Heart left ventricle (tissue), 16 donors: ENCODE measurements around the gene SULT1A1. TPM values are rescaled to one million over a fixed set of nuclear protein-coding genes. Genes with fewer than 3 reads are reported as not detected.
"Not testable (repeated sequence)": the region's sequence is repeated elsewhere in the genome, so short reads cannot be mapped to it uniquely, and the experiment has no call there.

Experiments used
- ATAC-seq, 4 donors: fragments of 200-7000 bp; cut with Tn5 transposase; one replicate each; pipeline ENCODE4 v1.9.1; 2020 to 2022; ENCODE audit warnings: moderate library complexity in 4 of 4, mild to moderate bottlenecking in 3 of 4, moderate number of reproducible peaks in 1 of 4
- DNase-seq, 5 donors: peaks; one replicate each; pipeline ENCODE4 v3.0.0-alpha.2; 2020
- H3K27ac ChIP-seq, 12 donors: fragments of 200-600 bp; sonication (generic) in 4 of 12; one replicate each; pipeline versions ENCODE4 v1.5.0 to v1.8.0; 2016 to 2022; ENCODE audit warnings: mild to moderate bottlenecking in 2 of 12
- H3K27me3 ChIP-seq, 9 donors: fragments of 200-600 bp; sonication (generic) in 2 of 9; one replicate each; pipeline versions ENCODE4 v1.5.1 to v1.8.0; 2016 to 2022; ENCODE audit warnings: mild to moderate bottlenecking in 3 of 9
- H3K36me3 ChIP-seq, 9 donors: fragments of 200-600 bp; sonication (generic) in 2 of 9; one replicate each; pipeline versions ENCODE4 v1.5.0 to v1.8.0; 2018 to 2022; ENCODE audit warnings: mild to moderate bottlenecking in 2 of 9
- H3K4me1 ChIP-seq, 12 donors: fragments of 200-600 bp; sonication (generic) in 4 of 12; one replicate each; pipeline versions ENCODE4 v1.5.0 to v1.8.0; 2016 to 2022; ENCODE audit warnings: mild to moderate bottlenecking in 3 of 12
- H3K4me3 ChIP-seq, 12 donors: fragments of 200-600 bp; sonication (generic) in 4 of 12; one replicate each; pipeline versions ENCODE4 v1.5.0 to v1.8.0; 2017 to 2022; ENCODE audit warnings: mild to moderate bottlenecking in 9 of 12, moderate library complexity in 4 of 12
- H3K9me3 ChIP-seq, 12 donors: fragments of 200-600 bp; sonication (generic) in 4 of 12; one replicate each; pipeline versions ENCODE4 v1.5.0 to v1.8.0; 2016 to 2022; ENCODE audit warnings: mild to moderate bottlenecking in 1 of 12
- POLR2A ChIP-seq, 2 donors: fragments of 450-650 bp; IDR thresholded peaks; one replicate each; pipeline ENCODE4 v1.6.1; 2017; ENCODE audit warnings: antibody characterized with exemption in 2 of 2, mild to moderate bottlenecking in 2 of 2, moderate library complexity in 2 of 2
- WGBS, 4 donors: extraction: QIAGEN DNeasy Blood & Tissue Kit in 2 of 4; methylation state at CpG; one replicate each; pipeline versions ENCODE4 v1.1.5 to v1.1.7; 2013 to 2018; 5-methylcytosine and 5-hydroxymethylcytosine counted together
- intact Hi-C, 10 donors: fragments of 100-400 bp; cut with DNase I; formaldehyde crosslinking; loops; one replicate each; pipeline versions ENCODE4 v1.11.1 to v1.14.2; 2022
- polyA plus RNA-seq, 2 donors: library from polyadenylated mRNA; stranded (reverse); fragments of 200-250 nt; gene quantifications; one replicate each; pipeline ENCODE4 v1.2.3, GENCODE V29; 2013
- total RNA-seq, 9 donors: library from RNA; depleted of rRNA in 2 of 9; stranded (reverse); fragments of >200 nt in 2 of 9; fragmentation: NEBNext Ultra II Directional in 3 of 9; extraction: Animal tissue kit (Norgen Biotek cat#: 25700) in 3 of 9; gene quantifications; one replicate each; pipeline versions ENCODE4 v1.1.0 to v1.2.4, GENCODE V29; 2016 to 2023
- TF ChIP-seq, protein P1 (sequence below), 12 donors: fragments of 200-600 bp; sonication (generic) in 4 of 12; IDR thresholded peaks; one replicate each; pipeline versions ENCODE4 v1.5.0 to v1.8.0; 2018 to 2022; ENCODE audit warnings: antibody characterized with exemption in 12 of 12, mild to moderate bottlenecking in 5 of 12
- donor health status: ischemic (EF 13 %, LVEDD 7.1; RV severe dilation, severe dysfunction).
- donor health status: healthy with polysubstance abuse.
- donor health status: DM: no; HTN: yes; CAD: no.
- donor health status: DM: no; HTN: no; CAD: no.
- donor health status: ischemic (EF 25% LVEDD 6.9; RV normal size, moderate dysfunction).
- donor health status: ischemic (EF 25% LVEDD 5.7; RV mildly dilated, moderate dysfunction).
- donor health status: healthy.
- donor health status: DM: yes; HTN: yes; CAD: no.
- donor health status: ischemic (EF 35%, LVEDD 5.7; RV mildly dilated, moderate dysfunction).
- donor health status: nonischemic (EF 11% LVEDD 7.7; RV severe dilation, severe dysfunction).
- donor health status: DM: yes; HTN: yes; CAD: no.
- donor health status: PGD.
- donor health status: ischemic (EF 29% LVEDD 5.4; RV normal size, mild dysfunction).
- donor health status: nonischemic (EF 23%, LVEDD 6.1; RV moderate dilation, normal function).

The SULT1A1 gene
- total and polyA plus RNA-seq, 11 donors: 6.9 to 35.9 (median 13.3) TPM

- H3K4me1 ChIP-seq: peaks cover 0 to 6% (median 0%) of the 10 kb centered on the region in 12 donors
- no peak overlapping the region for H3K4me3 ChIP-seq
- H3K36me3 ChIP-seq: peaks cover 0 to 12% (median 0%) of the 10 kb centered on the region in 9 donors
- H3K27me3 ChIP-seq: peaks cover 0 to 11% (median 0%) of the 10 kb centered on the region in 9 donors
- WGBS, 4 donors: 59 to 77% (median 61%) methylated on average over 4 to 5 of the region's 6 CpGs
- no peak for ATAC-seq
- no peak for TF ChIP-seq POLR2A (IDR thresholded peaks at IDR 0.05)
- TF ChIP-seq, protein P1, sequence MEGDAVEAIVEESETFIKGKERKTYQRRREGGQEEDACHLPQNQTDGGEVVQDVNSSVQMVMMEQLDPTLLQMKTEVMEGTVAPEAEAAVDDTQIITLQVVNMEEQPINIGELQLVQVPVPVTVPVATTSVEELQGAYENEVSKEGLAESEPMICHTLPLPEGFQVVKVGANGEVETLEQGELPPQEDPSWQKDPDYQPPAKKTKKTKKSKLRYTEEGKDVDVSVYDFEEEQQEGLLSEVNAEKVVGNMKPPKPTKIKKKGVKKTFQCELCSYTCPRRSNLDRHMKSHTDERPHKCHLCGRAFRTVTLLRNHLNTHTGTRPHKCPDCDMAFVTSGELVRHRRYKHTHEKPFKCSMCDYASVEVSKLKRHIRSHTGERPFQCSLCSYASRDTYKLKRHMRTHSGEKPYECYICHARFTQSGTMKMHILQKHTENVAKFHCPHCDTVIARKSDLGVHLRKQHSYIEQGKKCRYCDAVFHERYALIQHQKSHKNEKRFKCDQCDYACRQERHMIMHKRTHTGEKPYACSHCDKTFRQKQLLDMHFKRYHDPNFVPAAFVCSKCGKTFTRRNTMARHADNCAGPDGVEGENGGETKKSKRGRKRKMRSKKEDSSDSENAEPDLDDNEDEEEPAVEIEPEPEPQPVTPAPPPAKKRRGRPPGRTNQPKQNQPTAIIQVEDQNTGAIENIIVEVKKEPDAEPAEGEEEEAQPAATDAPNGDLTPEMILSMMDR (IDR thresholded peaks at IDR 0.05): no peak
- no peaks in the 10 kb centered on the region for H3K9me3 ChIP-seq
- DNase-seq: no peak
- intact Hi-C loops: loop anchor here in 2 of 10 donors (10.0 kb wide), 4 partner anchors 48 to 288 kb away; partner anchors contain the start of genes APOBR (in 1 of the 2), CLN3 (in 1 of the 2) and SGF29 (in 1 of the 2)
- H3K27ac ChIP-seq: no peak overlapping the region
These were observed 7.3 kb downstream of the SULT1A1 start for GRCh38 chr16:28602529-28602928.

- H3K4me1 ChIP-seq: peaks cover 0 to 11% (median 0%) of the 10 kb centered on the region in 12 donors
- H3K27ac ChIP-seq, H3K9me3 ChIP-seq, DNase-seq, H3K4me3 ChIP-seq: not testable (repeated sequence)
- intact Hi-C loops: loop anchor here in 2 of 10 donors (10.0 kb wide), 4 partner anchors 47 to 287 kb away; partner anchors contain the start of genes APOBR (in 1 of the 2), CLN3 (in 1 of the 2) and SGF29 (in 1 of the 2)
- peak in 1 of 4 donors; percentile 7 for ATAC-seq
- H3K27me3 ChIP-seq: peaks cover 0 to 11% (median 0%) of the 10 kb centered on the region in 9 donors
- WGBS, 4 donors: 70 to 86% (median 84%) methylated on average over 5 to 7 of the region's 10 CpGs; no CpG with 5 or more reads in 1 of the 4 donors
- peaks cover 0 to 12% (median 0%) of the 10 kb centered on the region in 9 donors for H3K36me3 ChIP-seq
These were observed 7.8 kb downstream of the SULT1A1 start for GRCh38 chr16:28602062-28602461.

- H3K36me3 ChIP-seq: peaks cover 0 to 12% (median 0%) of the 10 kb centered on the region in 9 donors
- ATAC-seq, H3K27ac ChIP-seq, H3K9me3 ChIP-seq, DNase-seq, H3K4me3 ChIP-seq: not testable (repeated sequence)
- 91 to 96% (median 93%) methylated on average over 11 to 13 of the region's 13 CpGs for WGBS, 4 donors
- intact Hi-C loops: loop anchor here in 2 of 10 donors (10.0 kb wide), 4 partner anchors 47 to 287 kb away; partner anchors contain the start of genes APOBR (in 1 of the 2), CLN3 (in 1 of the 2) and SGF29 (in 1 of the 2)
- peaks cover 0 to 16% (median under 1%) of the 10 kb centered on the region in 12 donors for H3K4me1 ChIP-seq
- H3K27me3 ChIP-seq: peaks cover 0 to 11% (median 0%) of the 10 kb centered on the region in 9 donors
These were observed 8.3 kb downstream of the SULT1A1 start for GRCh38 chr16:28601589-28601988.

DNA sequence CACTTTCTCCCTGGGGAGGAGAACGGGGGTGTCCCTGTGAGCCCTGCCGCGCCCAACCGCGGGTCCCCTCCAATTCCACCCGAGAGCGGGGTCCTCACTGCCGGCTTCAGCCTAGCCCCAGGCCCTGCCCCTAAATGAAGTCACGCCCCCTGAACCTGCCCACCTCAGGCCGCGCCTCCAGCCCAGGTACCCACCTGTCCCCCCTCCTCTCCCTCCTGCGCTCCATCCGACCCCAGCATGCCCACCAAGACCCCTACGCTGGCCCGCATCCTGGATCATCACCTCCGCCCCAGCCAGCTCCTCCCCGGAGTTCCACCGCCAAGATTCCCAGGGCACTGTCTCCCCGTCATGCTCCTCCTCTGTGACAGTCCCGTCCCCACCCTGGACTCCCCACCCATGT is 8.9 kb downstream of the SULT1A1 start:
- WGBS, 4 donors: 35 to 61% (median 55%) methylated on average over 10 to 13 of the region's 20 CpGs
- ATAC-seq: peak in 1 of 4 donors; percentile 4
- not testable (repeated sequence) for DNase-seq

DNA sequence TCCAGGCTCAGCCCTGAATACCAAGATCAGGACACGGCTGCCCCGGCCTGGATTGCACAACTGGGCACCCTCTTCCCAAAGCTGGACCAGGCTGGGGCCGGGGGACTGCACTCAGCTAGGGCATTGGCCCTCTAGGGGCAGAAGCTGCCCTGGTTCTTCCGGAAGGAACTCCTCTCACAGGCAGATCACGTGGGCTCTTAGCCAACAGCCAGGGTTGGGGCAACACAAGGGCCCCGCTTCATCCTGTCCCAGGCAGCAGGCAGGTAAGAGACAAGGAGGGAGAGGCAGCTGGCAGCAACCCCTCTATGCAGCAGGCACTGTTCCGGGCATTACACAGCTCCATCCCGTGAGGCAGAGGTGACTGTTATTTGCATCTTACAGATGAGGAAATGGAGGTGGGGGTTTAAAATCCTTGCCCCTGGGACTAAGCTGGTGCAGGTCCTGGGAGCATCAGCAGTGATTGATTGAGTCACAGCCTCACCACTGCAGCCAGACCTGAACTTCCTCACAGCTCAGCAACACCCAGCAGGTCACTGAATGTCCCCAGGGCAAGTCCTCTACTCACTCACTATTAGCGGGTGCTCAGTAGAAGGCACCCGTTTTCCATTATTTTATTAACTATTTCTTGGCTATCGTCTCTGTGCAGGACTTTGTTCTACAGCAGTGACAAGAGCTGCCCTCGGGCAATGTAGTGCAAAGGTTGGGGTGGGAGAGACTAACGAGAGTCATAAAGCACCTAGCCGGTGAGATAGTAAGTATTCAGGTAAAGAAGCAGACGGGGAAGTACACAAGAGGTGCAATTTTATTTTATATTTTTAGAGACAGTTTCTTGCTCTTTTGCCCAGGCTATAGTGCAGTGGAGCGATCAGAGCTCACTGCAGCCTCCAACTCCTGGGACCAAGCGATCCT is 10.2 kb downstream of the SULT1A1 start:
- ATAC-seq: peak in 3 of 4 donors; percentile 6 to 47 (median 28)
- Histone ChIP-seq H3K27me3 (peaks cover 0 to 11% (median 0%) of the 10 kb centered on the region in 9 donors), H3K4me1 (peaks cover 0 to 23% (median 4%) of the 10 kb centered on the region in 12 donors)
- H3K36me3 ChIP-seq, H3K27ac ChIP-seq, H3K9me3 ChIP-seq, DNase-seq, H3K4me3 ChIP-seq: not testable (repeated sequence)
- WGBS, 4 donors: no CpG with 5 or more reads among the region's 17 CpGs
- intact Hi-C loops: loop anchor here in 2 of 10 donors (10.0 kb wide), 4 partner anchors 45 to 285 kb away; partner anchors contain the start of genes APOBR (in 1 of the 2), CLN3 (in 1 of the 2) and SGF29 (in 1 of the 2)

More for the DNA sequence above, 8.9 kb downstream of the SULT1A1 start:
- peaks cover 0 to 12% (median 0%) of the 10 kb centered on the region in 9 donors for H3K36me3 ChIP-seq
- H3K4me3 ChIP-seq, H3K9me3 ChIP-seq, H3K27ac ChIP-seq: not testable (repeated sequence)
- peaks cover 0 to 11% (median 0%) of the 10 kb centered on the region in 9 donors for H3K27me3 ChIP-seq
- peaks cover 0 to 22% (median 4%) of the 10 kb centered on the region in 12 donors for H3K4me1 ChIP-seq
- intact Hi-C loops: loop anchor here in 2 of 10 donors (10.0 kb wide), 4 partner anchors 46 to 286 kb away; partner anchors contain the start of genes APOBR (in 1 of the 2), CLN3 (in 1 of the 2) and SGF29 (in 1 of the 2)
